Measurements from ENCODE around the gene OIP5.

- no peak for TF ChIP-seq POLR2A (IDR thresholded peaks at IDR 0.05; ENCODE audit: low read depth, low read length)
- TF ChIP-seq SPI1 (IDR thresholded peaks at IDR 0.05; ENCODE audit: low read depth, low read length), result no peak
- no peak for TF ChIP-seq POLR2AphosphoS5 (IDR thresholded peaks at IDR 0.05; ENCODE audit: low read depth, low read length)
Measured at GRCh38 chr15:41350057-41350717, 17.8 kb upstream of the OIP5 start.
